22Rv1 (cell line): Measurements from ENCODE around the gene POU2F2.

Source experiments
- H3K27ac ChIP-seq: fragments of 450-650 bp; 2 replicates; pipeline ENCODE4 v1.5.1; 2017
- CTCF ChIP-seq: fragments of 450-650 bp; IDR thresholded peaks from 2 replicates; pipeline ENCODE4 v1.5.1; 2017; ENCODE audit warnings: mild to moderate bottlenecking
- ZFX ChIP-seq: fragments of 450-650 bp; IDR thresholded peaks from 2 replicates; pipeline ENCODE4 v1.6.1; 2017; ENCODE audit warnings: antibody characterized with exemption, borderline replicate concordance

The POU2F2 gene

DNA sequence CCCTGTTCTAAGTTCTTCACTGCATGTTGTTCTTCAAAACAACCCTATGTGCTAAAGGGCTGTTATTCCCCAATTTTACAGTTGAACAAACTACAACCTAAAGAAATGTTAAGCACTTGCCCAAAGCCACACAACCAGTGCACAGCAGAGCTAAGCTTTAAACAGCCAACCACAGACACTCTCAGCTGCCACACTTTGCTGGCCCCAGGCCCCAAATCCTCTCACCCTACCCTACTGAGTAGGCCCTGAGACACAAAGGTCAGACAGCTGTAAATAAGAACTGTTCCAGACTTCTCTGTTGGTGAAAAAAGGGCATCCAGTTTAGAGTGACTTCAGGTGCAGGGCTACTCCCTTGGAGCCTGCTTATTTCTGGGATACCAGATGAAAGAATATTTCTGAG lies 92.2 kb downstream of the POU2F2 start:
- TF ChIP-seq ZFX, result no peak
- TF ChIP-seq CTCF, result no peak
- no peak overlapping the region for H3K27ac ChIP-seq

DNA sequence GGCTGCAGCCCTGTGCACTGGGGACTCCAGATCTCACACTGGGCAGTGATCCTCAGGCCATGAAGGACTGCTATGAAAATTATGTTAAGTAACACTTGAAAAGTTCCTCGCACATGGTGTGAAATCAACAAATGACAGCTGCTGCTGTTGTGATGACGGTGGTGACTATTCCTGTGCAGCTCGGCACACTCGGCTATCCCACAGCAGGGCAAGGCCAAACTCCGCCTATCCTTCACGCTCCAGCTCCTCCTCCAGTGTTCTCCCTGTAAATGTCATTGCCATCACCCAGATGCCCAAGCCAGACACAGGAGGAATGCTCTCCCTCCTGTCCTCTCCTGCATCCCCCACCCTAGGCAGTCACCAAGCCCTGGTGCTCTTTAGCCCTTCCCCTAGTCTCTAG lies 93.6 kb downstream of the POU2F2 start:
- TF ChIP-seq CTCF (no peak), ZFX (no peak)

DNA sequence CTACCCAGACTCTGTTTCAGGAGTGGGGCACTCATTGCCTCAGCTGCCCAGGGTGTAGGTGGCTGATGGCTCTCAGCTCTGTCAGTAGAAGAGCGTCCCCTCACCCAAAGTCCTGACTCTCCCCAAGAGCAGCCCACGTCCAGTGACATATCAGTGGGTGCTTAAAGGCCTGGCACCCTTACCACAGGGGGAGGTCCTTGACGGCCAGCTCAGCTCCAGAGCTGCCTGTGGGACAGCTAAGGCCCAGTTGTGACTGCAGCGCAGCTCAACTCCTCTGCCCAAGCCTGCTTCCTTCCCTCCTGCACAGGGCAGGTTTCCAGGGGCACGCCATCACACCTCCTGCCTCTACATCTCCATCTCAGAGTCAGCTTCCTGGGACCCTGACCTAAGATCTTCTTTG lies 94.6 kb downstream of the POU2F2 start:
- TF ChIP-seq ZFX (no peak), CTCF (no peak)
- no peak overlapping the region for H3K27ac ChIP-seq

More for the DNA sequence above, 93.6 kb downstream of the POU2F2 start:
- H3K27ac ChIP-seq, result no peak overlapping the region
